ENCODE data around the gene PCDHGA5.
A peak's percentile ranks its signal among the peaks of the same experiment; 100 is the strongest.

DNA sequence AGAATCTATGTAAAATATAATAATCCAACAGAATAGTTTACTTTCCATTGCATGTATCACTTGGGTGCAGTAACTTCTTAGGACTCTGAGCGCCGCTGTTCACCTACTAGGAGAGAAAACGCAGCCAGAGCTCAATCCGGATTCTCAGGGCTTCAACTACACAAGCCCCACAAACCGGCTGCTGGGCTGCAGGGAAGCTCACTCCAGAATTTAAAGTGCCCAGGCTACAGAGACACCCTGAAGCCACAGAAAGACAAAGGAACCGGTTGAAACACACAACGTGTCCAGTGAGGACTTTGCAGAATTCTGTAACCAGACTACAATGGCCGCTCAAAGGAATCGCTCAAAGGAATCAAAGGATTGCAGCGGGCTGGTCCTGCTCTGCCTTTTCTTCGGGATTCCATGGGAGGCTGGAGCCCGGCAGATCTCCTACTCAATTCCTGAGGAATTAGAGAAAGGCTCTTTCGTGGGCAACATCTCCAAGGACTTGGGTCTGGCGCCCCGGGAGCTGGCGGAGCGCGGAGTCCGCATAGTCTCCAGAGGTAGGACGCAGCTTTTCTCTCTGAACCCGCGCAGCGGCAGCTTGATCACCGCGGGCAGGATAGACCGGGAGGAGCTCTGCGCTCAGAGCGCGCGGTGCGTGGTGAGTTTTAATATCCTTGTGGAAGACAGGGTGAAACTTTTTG lies 49.0 kb downstream of the PCDHGA5 start, which contains the start of gene PCDHGA10:
- TF ChIP-seq, protein P1, sequence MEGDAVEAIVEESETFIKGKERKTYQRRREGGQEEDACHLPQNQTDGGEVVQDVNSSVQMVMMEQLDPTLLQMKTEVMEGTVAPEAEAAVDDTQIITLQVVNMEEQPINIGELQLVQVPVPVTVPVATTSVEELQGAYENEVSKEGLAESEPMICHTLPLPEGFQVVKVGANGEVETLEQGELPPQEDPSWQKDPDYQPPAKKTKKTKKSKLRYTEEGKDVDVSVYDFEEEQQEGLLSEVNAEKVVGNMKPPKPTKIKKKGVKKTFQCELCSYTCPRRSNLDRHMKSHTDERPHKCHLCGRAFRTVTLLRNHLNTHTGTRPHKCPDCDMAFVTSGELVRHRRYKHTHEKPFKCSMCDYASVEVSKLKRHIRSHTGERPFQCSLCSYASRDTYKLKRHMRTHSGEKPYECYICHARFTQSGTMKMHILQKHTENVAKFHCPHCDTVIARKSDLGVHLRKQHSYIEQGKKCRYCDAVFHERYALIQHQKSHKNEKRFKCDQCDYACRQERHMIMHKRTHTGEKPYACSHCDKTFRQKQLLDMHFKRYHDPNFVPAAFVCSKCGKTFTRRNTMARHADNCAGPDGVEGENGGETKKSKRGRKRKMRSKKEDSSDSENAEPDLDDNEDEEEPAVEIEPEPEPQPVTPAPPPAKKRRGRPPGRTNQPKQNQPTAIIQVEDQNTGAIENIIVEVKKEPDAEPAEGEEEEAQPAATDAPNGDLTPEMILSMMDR (IDR thresholded peaks at IDR 0.05): peak; percentile 87
- no peak for TF ChIP-seq ZFX (IDR thresholded peaks at IDR 0.05; ENCODE audit: borderline replicate concordance)

Measured in 22Rv1 (cell line).